Pancreas (tissue), 10 donors: ENCODE data around the gene SLCO2A1. TPM values are rescaled to one million over a fixed set of nuclear protein-coding genes. Genes with fewer than 3 reads are reported as not detected.

Experiments
- ATAC-seq, 4 donors: fragments of 200-7000 bp; cut with Tn5 transposase; one replicate each; pipeline versions ENCODE4 v1.8.0 to v1.9.1; 2020; ENCODE audit warnings: mild to moderate bottlenecking in 4 of 4, moderate library complexity in 4 of 4
- DNase-seq, 6 donors: peaks; one replicate each; pipeline ENCODE4 v3.0.0-alpha.2; 2020
- FAIRE-seq: peaks from 2 replicates; lab custom pipeline; 2012; peaks lifted over from hg19 to GRCh38; lab: Jason Lieb, UNC
- H3K27ac ChIP-seq, 4 donors: fragments of 200-600 bp; sonication (generic); 1 replicate in 3 of 4; 2 replicates in 1 of 4; pipeline versions ENCODE4 v1.5.0 to v1.8.0; 2020
- H3K27me3 ChIP-seq, 4 donors: fragments of 200-600 bp; one replicate each; pipeline ENCODE4 v1.8.0; 2021
- H3K36me3 ChIP-seq, 3 donors: fragments of 200-600 bp; sonication (generic) in 1 of 3; one replicate each; pipeline versions ENCODE4 v1.5.0 to v1.8.0; 2020 to 2021
- H3K4me1 ChIP-seq, 3 donors: fragments of 200-600 bp; one replicate each; pipeline ENCODE4 v1.8.0; 2021
- H3K4me3 ChIP-seq, 4 donors: fragments of 200-600 bp; sonication (generic) in 2 of 4; one replicate each; pipeline versions ENCODE4 v1.5.0 to v1.8.0; 2020 to 2021
- H3K9me3 ChIP-seq, 4 donors: fragments of 200-600 bp; one replicate each; pipeline ENCODE4 v1.8.0; 2021
- WGBS, 2 donors: extraction: QIAGEN DNeasy Blood & Tissue Kit; methylation state at CpG; one replicate each; pipeline ENCODE4 v1.1.7; 2013; 5-methylcytosine and 5-hydroxymethylcytosine counted together
- intact Hi-C, 3 donors: fragments of 100-400 bp; cut with DNase I; formaldehyde crosslinking; loops; one replicate each; pipeline versions ENCODE4 v1.11.1 to v1.14.2; 2022
- polyA plus RNA-seq, 2 donors: library from polyadenylated mRNA; stranded (reverse); fragments of 200-250 nt; gene quantifications; one replicate each; pipeline ENCODE4 v1.2.3, GENCODE V29; 2013
- total RNA-seq, 6 donors: library from RNA; stranded (reverse); fragmentation: NEBNext Ultra II Directional in 4 of 6; extraction: Animal tissue kit (Norgen Biotek cat#: 25700) in 4 of 6; gene quantifications; one replicate each; pipeline versions ENCODE4 v1.2.1 to v1.2.4, GENCODE V29; 2021 to 2023
- TF ChIP-seq, protein P1 (sequence below), 4 donors: fragments of 200-600 bp; sonication (generic) in 3 of 4; IDR thresholded peaks; one replicate each; pipeline versions ENCODE4 v1.5.0 to v1.8.0; 2021; ENCODE audit warnings: antibody characterized with exemption in 4 of 4
- donor health status: healthy with polysubstance abuse.
- donor health status: DM: no; HTN: no; CAD: no; lungs with moderate emphysema.
- donor health status: DM: no; HTN: no; CAD: no.
- donor health status: control.
- donor health status: control.
- donor health status: Bipolar disorder and iron deficiency.
- donor health status: DM: yes; HTN: yes; CAD: no.
- donor health status: DM: no; HTN: no; CAD: no.
- donor health status: DM: no; HTN: no; CAD: no.
- donor health status: DM: yes; HTN: yes; CAD: no.

The SLCO2A1 gene
- total and polyA plus RNA-seq, 8 donors: 4.6 to 17.5 (median 10.4) TPM

DNA sequence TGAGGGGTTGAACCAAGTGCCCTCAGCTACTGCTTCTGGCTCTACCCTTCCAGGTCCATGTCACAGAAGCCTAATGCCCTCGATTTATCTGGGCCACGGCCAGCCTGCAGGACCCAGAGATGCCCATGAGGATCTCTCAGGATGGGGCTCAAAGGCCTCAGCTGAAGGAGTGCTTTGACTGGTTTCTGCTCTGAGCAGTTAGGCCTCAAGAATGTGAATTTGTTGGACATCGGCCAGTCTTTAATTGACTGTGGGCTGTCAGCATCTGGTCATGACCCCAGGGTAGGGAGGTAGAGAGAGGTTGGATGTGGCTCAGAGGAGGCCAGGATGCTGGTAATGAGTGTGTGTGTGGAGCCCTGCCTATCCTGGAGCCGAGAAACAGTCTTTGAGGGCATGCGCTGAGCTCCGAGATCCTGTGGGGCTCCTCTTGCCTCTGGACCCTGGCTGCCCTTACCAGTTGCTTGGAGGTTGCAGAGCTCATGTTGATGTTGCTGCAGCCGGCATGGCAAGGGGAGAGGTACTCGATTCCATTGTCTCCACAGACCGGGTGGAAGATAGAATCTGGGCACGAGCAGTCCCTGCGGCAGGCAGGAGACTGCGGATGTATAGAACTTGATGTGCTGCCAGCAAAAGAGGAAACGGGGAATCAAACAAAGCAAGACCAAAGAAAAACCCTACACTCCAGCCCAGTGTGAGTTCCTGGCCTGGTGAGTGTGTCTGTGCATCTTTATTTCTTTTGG lies 84.9 kb downstream of the SLCO2A1 start:
- H3K9me3 ChIP-seq: no peaks in the 10 kb centered on the region
- no peaks in the 10 kb centered on the region for H3K27me3 ChIP-seq
- peaks cover 0 to 24% (median 3%) of the 10 kb centered on the region in 3 donors for H3K4me1 ChIP-seq
- no peak for ATAC-seq
- WGBS, 2 donors: 82 to 87% methylated on average over 13 of the region's 13 CpGs
- intact Hi-C loops: no loop called here
- H3K4me3 ChIP-seq: no peak overlapping the region
- FAIRE-seq: no peak
- no peak overlapping the region for H3K27ac ChIP-seq
- H3K36me3 ChIP-seq: no peaks in the 10 kb centered on the region
- peak in 1 of 6 donors; percentile 27 for DNase-seq
- TF ChIP-seq, protein P1, sequence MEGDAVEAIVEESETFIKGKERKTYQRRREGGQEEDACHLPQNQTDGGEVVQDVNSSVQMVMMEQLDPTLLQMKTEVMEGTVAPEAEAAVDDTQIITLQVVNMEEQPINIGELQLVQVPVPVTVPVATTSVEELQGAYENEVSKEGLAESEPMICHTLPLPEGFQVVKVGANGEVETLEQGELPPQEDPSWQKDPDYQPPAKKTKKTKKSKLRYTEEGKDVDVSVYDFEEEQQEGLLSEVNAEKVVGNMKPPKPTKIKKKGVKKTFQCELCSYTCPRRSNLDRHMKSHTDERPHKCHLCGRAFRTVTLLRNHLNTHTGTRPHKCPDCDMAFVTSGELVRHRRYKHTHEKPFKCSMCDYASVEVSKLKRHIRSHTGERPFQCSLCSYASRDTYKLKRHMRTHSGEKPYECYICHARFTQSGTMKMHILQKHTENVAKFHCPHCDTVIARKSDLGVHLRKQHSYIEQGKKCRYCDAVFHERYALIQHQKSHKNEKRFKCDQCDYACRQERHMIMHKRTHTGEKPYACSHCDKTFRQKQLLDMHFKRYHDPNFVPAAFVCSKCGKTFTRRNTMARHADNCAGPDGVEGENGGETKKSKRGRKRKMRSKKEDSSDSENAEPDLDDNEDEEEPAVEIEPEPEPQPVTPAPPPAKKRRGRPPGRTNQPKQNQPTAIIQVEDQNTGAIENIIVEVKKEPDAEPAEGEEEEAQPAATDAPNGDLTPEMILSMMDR (IDR thresholded peaks at IDR 0.05): no peak

DNA sequence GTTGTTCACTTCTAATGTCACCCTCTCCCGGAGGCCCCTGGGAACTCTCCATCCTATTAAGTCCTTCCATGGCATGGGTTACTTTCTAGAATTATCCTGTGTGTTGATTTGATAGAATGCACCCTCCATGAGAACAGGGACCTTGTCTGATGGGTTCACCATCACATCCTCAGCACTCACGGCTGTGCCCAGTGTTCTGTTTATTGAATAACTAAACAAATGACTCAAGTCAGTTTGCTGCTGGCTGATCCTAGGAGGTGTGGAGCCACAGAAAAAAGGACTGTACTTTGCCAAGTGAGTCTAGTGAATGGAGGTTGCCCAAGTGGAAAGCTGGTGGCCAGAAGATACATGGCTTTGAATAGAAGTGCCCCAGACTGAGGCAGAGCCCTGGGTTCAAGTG lies 85.5 kb downstream of the SLCO2A1 start:
- no peaks in the 10 kb centered on the region for H3K9me3 ChIP-seq
- peak in 3 of 4 donors; percentile 14 to 35 (median 28) for ATAC-seq
- no peak overlapping the region for H3K4me3 ChIP-seq
- 75 to 80% methylated on average over 2 of the region's 2 CpGs for WGBS, 2 donors
- peak in 1 of 6 donors; percentile 12 for DNase-seq
- intact Hi-C loops: no loop called here
- no peaks in the 10 kb centered on the region for H3K27me3 ChIP-seq
- H3K4me1 ChIP-seq: peaks cover 0 to 24% (median 3%) of the 10 kb centered on the region in 3 donors
- no peak for FAIRE-seq
- H3K36me3 ChIP-seq: no peaks in the 10 kb centered on the region
- TF ChIP-seq, protein P1 (IDR thresholded peaks at IDR 0.05): no peak
- H3K27ac ChIP-seq: peak overlapping the region in 2 of 4 donors; percentile 9 to 33

DNA sequence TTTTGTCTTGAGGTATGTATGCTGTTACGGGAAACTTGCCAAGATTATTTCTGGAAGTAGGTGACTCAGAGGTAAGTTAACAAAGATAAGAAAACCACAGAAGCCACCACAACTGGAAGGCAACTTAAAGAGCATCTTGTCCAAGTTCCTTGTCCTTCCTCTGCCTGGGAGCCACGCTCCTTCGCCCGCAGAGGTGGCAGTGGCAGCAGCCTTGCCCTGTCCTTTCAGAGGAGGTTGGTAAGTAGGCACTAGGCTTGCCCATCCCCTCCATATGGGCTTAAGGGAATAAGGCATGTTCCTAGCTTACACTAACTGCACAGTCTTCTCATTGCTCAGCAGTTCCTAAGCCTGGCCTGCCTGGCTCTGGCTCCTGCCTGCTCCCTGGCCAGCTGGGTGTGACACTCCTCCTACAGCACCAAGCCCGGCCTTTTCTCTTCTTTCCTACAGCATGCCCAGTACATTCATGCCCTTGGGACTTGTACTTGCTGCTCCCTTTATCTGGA lies 86.0 kb downstream of the SLCO2A1 start:
- ATAC-seq (peak; percentile 83 to 90 (median 85)), DNase-seq (peak in 5 of 6 donors; percentile 27 to 57 (median 40)), FAIRE-seq (no peak)
- H3K4me1 ChIP-seq: peaks cover 0 to 24% (median 3%) of the 10 kb centered on the region in 3 donors
- peak overlapping the region in 2 of 4 donors; percentile 9 to 33 for H3K27ac ChIP-seq
- no peaks in the 10 kb centered on the region for H3K36me3 ChIP-seq
- TF ChIP-seq, protein P1 (IDR thresholded peaks at IDR 0.05): no peak
- WGBS, 2 donors: 48 to 61% methylated on average over 5 of the region's 5 CpGs
- H3K4me3 ChIP-seq: no peak overlapping the region
- H3K9me3 ChIP-seq: no peaks in the 10 kb centered on the region
- intact Hi-C loops: no loop called here
- no peaks in the 10 kb centered on the region for H3K27me3 ChIP-seq

DNA sequence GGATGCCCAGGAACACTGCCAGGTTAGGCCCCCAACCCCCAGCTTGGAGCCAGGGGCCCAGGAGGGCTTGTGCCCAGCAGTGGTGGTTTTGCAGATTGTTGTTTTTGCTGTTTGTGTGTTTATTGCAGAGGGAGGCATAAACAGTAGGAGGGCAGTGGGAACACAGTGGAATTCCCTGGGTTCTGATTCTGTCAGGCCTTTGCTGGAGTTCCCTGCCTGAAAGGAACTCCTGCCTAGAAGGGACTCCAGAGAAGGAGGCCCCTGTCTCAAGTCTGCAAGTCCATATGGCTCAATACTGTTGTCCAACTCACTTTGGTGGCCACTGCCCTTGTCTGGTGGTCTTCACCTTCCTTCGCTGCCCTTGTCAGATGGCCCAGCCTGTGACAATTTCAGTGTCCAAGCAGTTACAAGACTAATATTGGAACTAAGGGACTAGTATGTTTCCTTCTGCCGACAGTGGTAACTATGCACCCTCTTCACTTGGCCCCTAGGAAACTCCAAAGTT lies 86.6 kb downstream of the SLCO2A1 start:
- H3K36me3 ChIP-seq: no peaks in the 10 kb centered on the region
- peaks cover 0 to 24% (median 3%) of the 10 kb centered on the region in 3 donors for H3K4me1 ChIP-seq
- no peak overlapping the region for H3K4me3 ChIP-seq
- ATAC-seq (peak in 2 of 4 donors; percentile 15 to 18), FAIRE-seq (no peak), DNase-seq (no peak)
- intact Hi-C loops: no loop called here
- no peaks in the 10 kb centered on the region for H3K27me3 ChIP-seq
- H3K9me3 ChIP-seq: no peaks in the 10 kb centered on the region
- TF ChIP-seq, protein P1 (IDR thresholded peaks at IDR 0.05): no peak
- WGBS, 2 donors: 95 to 100% methylated on average over 2 of the region's 2 CpGs
- H3K27ac ChIP-seq: no peak overlapping the region
